WTC11 (cell line): ENCODE data around the gene SPAST.

Source experiments
- AFF4 ChIP-seq: sonication (generic); formaldehyde crosslinking; IDR thresholded peaks from 2 replicates; pipeline ENCODE4 v1.8.1; 2023; ENCODE audit warnings: mild to moderate bottlenecking, missing genetic modification reagents, borderline replicate concordance
- ARID4B ChIP-seq: sonication (generic); formaldehyde crosslinking; IDR thresholded peaks from 2 replicates; pipeline ENCODE4 v1.8.0; 2023; ENCODE audit warnings: missing genetic modification reagents, mild to moderate bottlenecking, borderline replicate concordance
- CREM ChIP-seq: sonication (generic); formaldehyde crosslinking; IDR thresholded peaks from 2 replicates; pipeline ENCODE4 v1.8.1; 2022; ENCODE audit warnings: mild to moderate bottlenecking, missing genetic modification reagents, moderate library complexity
- HMGXB4 ChIP-seq: sonication (generic); formaldehyde crosslinking; IDR thresholded peaks from 2 replicates; pipeline ENCODE4 v1.8.1; 2023; ENCODE audit warnings: mild to moderate bottlenecking, moderate library complexity, missing genetic modification reagents
- MAX ChIP-seq: sonication (generic); formaldehyde crosslinking; IDR thresholded peaks from 2 replicates; pipeline ENCODE4 v1.8.0; 2022; ENCODE audit warnings: mild to moderate bottlenecking, missing genetic modification reagents
- NFE2L1 ChIP-seq: sonication (generic); formaldehyde crosslinking; IDR thresholded peaks from 2 replicates; pipeline ENCODE4 v1.8.1; 2023; ENCODE audit warnings: missing genetic modification reagents
- NR3C1 ChIP-seq: sonication (generic); formaldehyde crosslinking; conservative IDR thresholded peaks from 2 replicates; pipeline ENCODE4 v1.8.1; 2023; ENCODE audit warnings: low read depth, mild to moderate bottlenecking, missing genetic modification reagents
- ZNF121 ChIP-seq: sonication (generic); formaldehyde crosslinking; IDR thresholded peaks from 2 replicates; pipeline ENCODE4 v1.8.0; 2023; ENCODE audit warnings: missing genetic modification reagents
- ZNF317 ChIP-seq: sonication (generic); formaldehyde crosslinking; IDR thresholded peaks from 2 replicates; pipeline ENCODE4 v1.8.1; 2023; ENCODE audit warnings: low read depth, mild to moderate bottlenecking, moderate library complexity, missing genetic modification reagents, borderline replicate concordance
- TF ChIP-seq, protein P1 (sequence below): fragments of 200-600 bp; IDR thresholded peaks from 2 replicates; pipeline ENCODE4 v1.8.0; 2022; ENCODE audit warnings: antibody characterized with exemption
- TF ChIP-seq, protein P2 (sequence below): sonication (generic); formaldehyde crosslinking; IDR thresholded peaks from 2 replicates; pipeline ENCODE4 v1.8.0; 2022; ENCODE audit warnings: mild to moderate bottlenecking, missing genetic modification reagents

DNA sequence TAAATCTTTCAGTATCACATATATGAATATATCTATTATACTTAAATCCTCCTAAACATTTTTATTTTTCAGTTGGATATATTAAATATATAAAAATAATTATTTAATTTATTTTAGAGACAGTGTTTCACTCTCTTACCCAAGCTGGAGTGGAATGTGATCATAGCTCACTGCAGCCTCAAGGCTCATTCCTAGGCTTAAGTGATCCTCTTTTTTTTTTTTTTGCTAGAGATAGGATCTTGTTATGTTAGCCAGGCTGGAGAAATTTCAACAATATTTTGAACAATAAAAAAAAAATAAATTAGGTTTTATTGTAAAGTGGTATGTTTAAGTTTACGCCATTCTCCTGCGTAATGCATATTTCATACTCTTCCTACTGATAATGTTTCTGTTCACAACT, 4.2 kb downstream of the SPAST start:
- TF ChIP-seq, protein P1, sequence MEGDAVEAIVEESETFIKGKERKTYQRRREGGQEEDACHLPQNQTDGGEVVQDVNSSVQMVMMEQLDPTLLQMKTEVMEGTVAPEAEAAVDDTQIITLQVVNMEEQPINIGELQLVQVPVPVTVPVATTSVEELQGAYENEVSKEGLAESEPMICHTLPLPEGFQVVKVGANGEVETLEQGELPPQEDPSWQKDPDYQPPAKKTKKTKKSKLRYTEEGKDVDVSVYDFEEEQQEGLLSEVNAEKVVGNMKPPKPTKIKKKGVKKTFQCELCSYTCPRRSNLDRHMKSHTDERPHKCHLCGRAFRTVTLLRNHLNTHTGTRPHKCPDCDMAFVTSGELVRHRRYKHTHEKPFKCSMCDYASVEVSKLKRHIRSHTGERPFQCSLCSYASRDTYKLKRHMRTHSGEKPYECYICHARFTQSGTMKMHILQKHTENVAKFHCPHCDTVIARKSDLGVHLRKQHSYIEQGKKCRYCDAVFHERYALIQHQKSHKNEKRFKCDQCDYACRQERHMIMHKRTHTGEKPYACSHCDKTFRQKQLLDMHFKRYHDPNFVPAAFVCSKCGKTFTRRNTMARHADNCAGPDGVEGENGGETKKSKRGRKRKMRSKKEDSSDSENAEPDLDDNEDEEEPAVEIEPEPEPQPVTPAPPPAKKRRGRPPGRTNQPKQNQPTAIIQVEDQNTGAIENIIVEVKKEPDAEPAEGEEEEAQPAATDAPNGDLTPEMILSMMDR, result no peak
- TF ChIP-seq AFF4 (CRISPR knock-in tag) (no peak), NFE2L1 (CRISPR knock-in tag) (no peak), ARID4B (CRISPR knock-in tag) (no peak), MAX (CRISPR knock-in tag) (no peak), NR3C1 (CRISPR knock-in tag) (no peak), CREM (CRISPR knock-in tag) (no peak), HMGXB4 (CRISPR knock-in tag) (no peak), ZNF121 (CRISPR knock-in tag) (no peak), ZNF317 (CRISPR knock-in tag) (no peak)
- TF ChIP-seq, protein P2, sequence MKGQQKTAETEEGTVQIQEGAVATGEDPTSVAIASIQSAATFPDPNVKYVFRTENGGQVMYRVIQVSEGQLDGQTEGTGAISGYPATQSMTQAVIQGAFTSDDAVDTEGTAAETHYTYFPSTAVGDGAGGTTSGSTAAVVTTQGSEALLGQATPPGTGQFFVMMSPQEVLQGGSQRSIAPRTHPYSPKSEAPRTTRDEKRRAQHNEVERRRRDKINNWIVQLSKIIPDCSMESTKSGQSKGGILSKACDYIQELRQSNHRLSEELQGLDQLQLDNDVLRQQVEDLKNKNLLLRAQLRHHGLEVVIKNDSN (CRISPR knock-in tag), result no peak
